ENCODE measurements around the gene LRRC51. TPM values are rescaled to one million over a fixed set of nuclear protein-coding genes. Genes with fewer than 3 reads are reported as not detected.
"Not testable (repeated sequence)": the region's sequence is repeated elsewhere in the genome, so short reads cannot be mapped to it uniquely, and the experiment has no call there.

LRRC51 gene
- total RNA-seq, 1 experiment from 2014 or later = 13.4 TPM

- ChIA-PET POLR2A (no interaction called here), CTCF (interaction anchor here (0.7 kb wide), 1 partner anchor 33 kb away, joined by 3 read pairs; no protein-coding TSS in a partner anchor)
- DNase-seq (ENCODE audit: low read depth, low spot score) = no peak
- in situ Hi-C loops (cut with HindIII; ENCODE audit: low pct_unique_long_range_greater_than_20kb, low sequenced_read_pairs) (no loop called here), intact Hi-C loops (cut with micrococcal nuclease; ENCODE audit: unreplicated experiment) (no loop called here)
- H3K27me3 ChIP-seq (ENCODE audit: control insufficient read depth, insufficient read depth, low read length) = peaks cover 4% of the 10 kb centered on the region; the same call in 1 of the 2 replicates
- no peak overlapping the region for H3K27ac ChIP-seq (ENCODE audit: low read length)
- TF ChIP-seq POLR2AphosphoS5 (IDR thresholded peaks at IDR 0.05; ENCODE audit: low read depth, low read length) (no peak), TCF7L2 (IDR thresholded peaks at IDR 0.05; ENCODE audit: low read depth, low read length) (no peak), SIN3A (IDR thresholded peaks at IDR 0.05; ENCODE audit: borderline replicate concordance, insufficient read depth, low read depth, low read length) (no peak), CTCF (IDR thresholded peaks at IDR 0.05) (no peak), REST (IDR thresholded peaks at IDR 0.05; ENCODE audit: insufficient read depth in 1 of 2, low read depth in 2 of 2, low read length in 1 of 2) (no peak)
- ATAC-seq = no peak
- no peaks in the 10 kb centered on the region for H3K4me1 ChIP-seq (ENCODE audit: control insufficient read depth, insufficient read depth, low read length)
- BruUV-seq (replicated peaks) = no TSS peak
- no peaks in the 10 kb centered on the region for H3K36me3 ChIP-seq (ENCODE audit: control insufficient read depth, insufficient read depth, low read length)
- H3K4me3 ChIP-seq (ENCODE audit: low read depth in 2 of 2, low read length in 2 of 2) = no peak overlapping the region
- no peaks in the 10 kb centered on the region for H3K9me3 ChIP-seq (ENCODE audit: control insufficient read depth, insufficient read depth, low read depth, low read length)
These were observed 60.4 kb downstream of the LRRC51 start for GRCh38 chr11:72141066-72141465.

GRCh38 chr11:72142086-72142485, 61.4 kb downstream of the LRRC51 start:
- BruUV-seq (replicated peaks); H3K27me3 ChIP-seq (ENCODE audit: control insufficient read depth, insufficient read depth, low read length); ATAC-seq; POLR2A ChIA-PET; DNase-seq (ENCODE audit: low read depth, low spot score); CTCF ChIA-PET; intact Hi-C loops (cut with micrococcal nuclease; ENCODE audit: unreplicated experiment); H3K4me3 ChIP-seq (ENCODE audit: low read depth in 2 of 2, low read length in 2 of 2); H3K36me3 ChIP-seq (ENCODE audit: control insufficient read depth, insufficient read depth, low read length); in situ Hi-C loops (cut with HindIII; ENCODE audit: low pct_unique_long_range_greater_than_20kb, low sequenced_read_pairs); H3K9me3 ChIP-seq (ENCODE audit: control insufficient read depth, insufficient read depth, low read depth, low read length); H3K4me1 ChIP-seq (ENCODE audit: control insufficient read depth, insufficient read depth, low read length); H3K27ac ChIP-seq (ENCODE audit: low read length): not testable (repeated sequence)

- POLR2A ChIA-PET; DNase-seq (ENCODE audit: low read depth, low spot score); ATAC-seq; H3K4me1 ChIP-seq (ENCODE audit: control insufficient read depth, insufficient read depth, low read length); intact Hi-C loops (cut with micrococcal nuclease; ENCODE audit: unreplicated experiment); H3K27me3 ChIP-seq (ENCODE audit: control insufficient read depth, insufficient read depth, low read length); H3K9me3 ChIP-seq (ENCODE audit: control insufficient read depth, insufficient read depth, low read depth, low read length); BruUV-seq (replicated peaks); H3K36me3 ChIP-seq (ENCODE audit: control insufficient read depth, insufficient read depth, low read length); in situ Hi-C loops (cut with HindIII; ENCODE audit: low pct_unique_long_range_greater_than_20kb, low sequenced_read_pairs); H3K27ac ChIP-seq (ENCODE audit: low read length); CTCF ChIA-PET; H3K4me3 ChIP-seq (ENCODE audit: low read depth in 2 of 2, low read length in 2 of 2): not testable (repeated sequence)
These were observed 61.9 kb downstream of the LRRC51 start for GRCh38 chr11:72142543-72142942.
